Measurements from ENCODE around the gene TARS3.

TARS3 gene

GRCh38 chr15:101609742-101610610 is 114.3 kb downstream of the TARS3 start:
- in situ Hi-C loops (cut with HindIII; ENCODE audit: low sequenced_read_pairs) = no loop called here

- in situ Hi-C loops (cut with HindIII; ENCODE audit: low sequenced_read_pairs) = no loop called here
Observed at GRCh38 chr15:101608201-101608600, 116.1 kb downstream of the TARS3 start.

- in situ Hi-C loops (cut with HindIII; ENCODE audit: low sequenced_read_pairs) = no loop called here
Observed at GRCh38 chr15:101607108-101607507, 117.2 kb downstream of the TARS3 start.

GRCh38 chr15:101604124-101604874 is 120.0 kb downstream of the TARS3 start:
- in situ Hi-C loops (cut with HindIII; ENCODE audit: low sequenced_read_pairs) = no loop called here
